OCI-LY7 (cell line): ENCODE data around the gene SALL2. TPM values are rescaled to one million over a fixed set of nuclear protein-coding genes. Genes with fewer than 3 reads are reported as not detected.
"Not testable (repeated sequence)": the region's sequence is repeated elsewhere in the genome, so short reads cannot be mapped to it uniquely, and the experiment has no call there.

ENCODE experiments used
- BruUV-seq: library from RNA; stranded (reverse); fragments of 400-500 nt; replicated peaks from 2 replicates; lab custom pipeline; 2021; lab: Mats Ljungman, UMichigan
- CTCF ChIA-PET: fragments of 300-600 bp; sonication (Branson Sonifier 250); formaldehyde crosslinking; loops from one replicate; lab custom pipeline; 2022; ENCODE audit warnings: antibody characterized with exemption; ENCODE audit not compliant: unreplicated experiment; lab: Charles Lee
- POLR2A ChIA-PET: fragments of 300-600 bp; sonication (Branson Sonifier 250); formaldehyde crosslinking; loops from one replicate; lab custom pipeline; 2022; ENCODE audit warnings: antibody characterized with exemption; lab: Charles Lee
- DNase-seq: peaks from one replicate; pipeline ENCODE4 v3.0.0-alpha.2; 2015; ENCODE audit warnings: low spot score
- H2AFZ ChIP-seq: fragments of 200-600 bp; sonication (generic), shearing (Covaris generic); 2 replicates; pipeline ENCODE4 v1.6.1; 2014; ENCODE audit warnings: mild to moderate bottlenecking, antibody characterized with exemption, low read length, moderate library complexity
- H3K27ac ChIP-seq: fragments of 200-600 bp; sonication (generic); 2 replicates; pipeline ENCODE4 v1.5.1; 2014; ENCODE audit warnings: mixed run types, low read depth, mild to moderate bottlenecking, moderate library complexity, low read length, inconsistent platforms; ENCODE audit not compliant: poor library complexity, severe bottlenecking
- H3K36me3 ChIP-seq: fragments of 200-600 bp; sonication (generic); 2 replicates; pipeline ENCODE4 v1.6.1; 2014; ENCODE audit warnings: mild to moderate bottlenecking, antibody characterized with exemption, low read length, moderate library complexity, mixed read lengths; ENCODE audit not compliant: insufficient read depth
- H3K4me1 ChIP-seq: fragments of 200-600 bp; sonication (generic); 2 replicates; pipeline ENCODE4 v1.5.1; 2014; ENCODE audit warnings: mild to moderate bottlenecking, low read length; ENCODE audit not compliant: insufficient read depth, poor library complexity, severe bottlenecking
- H3K4me2 ChIP-seq: fragments of 200-600 bp; sonication (generic); 2 replicates; pipeline ENCODE4 v1.6.1; 2014; ENCODE audit warnings: mild to moderate bottlenecking, low read length
- H3K4me3 ChIP-seq: fragments of 200-600 bp; sonication (generic); 2 replicates; pipeline ENCODE4 v1.5.1; 2014; ENCODE audit warnings: mild to moderate bottlenecking, low read depth, low read length; ENCODE audit not compliant: poor library complexity, severe bottlenecking
- H3K79me2 ChIP-seq: fragments of 200-600 bp; sonication (generic); 2 replicates; pipeline ENCODE4 v1.6.1; 2016; ENCODE audit warnings: low read depth, mild to moderate bottlenecking, low read length, moderate library complexity, mixed read lengths; ENCODE audit not compliant: insufficient read depth
- H3K9me2 ChIP-seq: fragments of 200-600 bp; sonication (generic); 2 replicates; pipeline ENCODE4 v1.6.1; 2016; ENCODE audit warnings: mild to moderate bottlenecking, low read length, mixed read lengths; ENCODE audit not compliant: insufficient read depth
- H3K9me3 ChIP-seq: fragments of 200-600 bp; sonication (generic); 2 replicates; pipeline ENCODE4 v1.6.1; 2014; ENCODE audit warnings: mild to moderate bottlenecking, mixed run types, low read length, mixed read lengths
- H4K20me1 ChIP-seq: fragments of 200-600 bp; sonication (generic); 2 replicates; pipeline ENCODE4 v1.6.1; 2014; ENCODE audit warnings: mild to moderate bottlenecking, antibody characterized with exemption, low read length, moderate library complexity, mixed read lengths; ENCODE audit not compliant: insufficient read depth
- EZH2phosphoT487 ChIP-seq: fragments of 200-600 bp; sonication (generic); IDR thresholded peaks from 2 replicates; pipeline ENCODE4 v1.6.1; 2018; ENCODE audit warnings: low read depth, borderline replicate concordance, mild to moderate bottlenecking, mixed run types, antibody characterized with exemption, low read length, moderate library complexity, mixed read lengths
- intact Hi-C: fragments of 100-400 bp; cut with micrococcal nuclease; formaldehyde crosslinking; loops from one replicate; pipeline ENCODE4 v1.10.0; 2022; ENCODE audit not compliant: unreplicated experiment
- total RNA-seq, 2 experiments: library from RNA; depleted of rRNA in 1 of 2; stranded (reverse); fragments of >200 nt in 1 of 2; shearing (Covaris generic) in 1 of 2; gene quantifications; 2 replicates each; pipeline ENCODE4 v1.2.3, GENCODE V29; 2014 to 2022
- TF ChIP-seq, protein P1 (sequence below): fragments of 200-600 bp; sonication (generic); conservative IDR thresholded peaks from 2 replicates; pipeline ENCODE4 v1.5.1; 2014; ENCODE audit warnings: mild to moderate bottlenecking, antibody characterized with exemption, low read length, moderate library complexity, mixed read lengths

The SALL2 gene
- total RNA-seq, 2 experiments from 2014 or later = 8.2 to 15.9 TPM

DNA sequence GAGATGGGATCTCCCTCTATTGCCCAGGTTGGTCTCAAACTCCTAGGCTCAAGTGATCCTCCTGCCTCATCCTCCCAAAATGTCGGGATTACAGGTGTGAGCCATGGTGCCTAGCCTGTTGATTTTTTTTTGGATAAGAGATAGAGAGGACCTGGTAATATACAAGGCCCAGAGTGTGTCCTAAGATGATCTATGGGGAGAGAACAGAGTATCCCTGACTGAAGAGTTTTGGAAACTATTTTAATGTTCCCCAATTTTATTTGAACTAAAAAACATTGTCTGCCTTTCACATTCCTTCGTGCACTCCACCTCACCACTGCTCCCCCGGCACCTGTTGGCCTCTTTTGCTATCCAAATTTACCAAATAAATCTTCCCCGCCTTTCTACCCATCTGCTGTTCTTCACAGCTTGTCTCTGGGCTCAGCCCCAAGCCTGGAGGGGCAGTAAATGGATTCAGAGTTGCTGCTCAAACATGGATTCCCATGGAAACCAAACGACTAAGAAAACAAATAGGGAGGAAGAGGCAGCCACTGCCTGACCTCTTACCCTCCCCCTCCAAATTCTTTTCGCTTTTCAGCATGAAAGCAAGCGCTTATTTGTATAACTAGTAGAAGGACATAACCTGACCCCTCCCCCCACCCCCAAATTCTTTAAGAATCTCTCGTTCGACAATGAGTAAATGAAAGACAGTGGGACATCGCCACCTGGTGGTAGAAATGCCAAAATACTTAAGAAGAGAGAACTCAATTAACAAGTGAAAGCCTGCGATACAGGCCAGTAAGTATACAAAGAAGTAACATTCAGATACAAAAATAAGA lies 31.1 kb upstream of the SALL2 start:
- Histone ChIP-seq H3K27ac (no peak overlapping the region), H3K36me3 (no peaks in the 10 kb centered on the region), H3K4me2 (peak overlapping the region; percentile 45), H4K20me1 (no peaks in the 10 kb centered on the region), H3K79me2 (no peaks in the 10 kb centered on the region), H2AFZ (peak overlapping the region; percentile 85), H3K9me3 (no peaks in the 10 kb centered on the region), H3K4me3 (peak overlapping the region; percentile 36), H3K4me1 (peaks cover 6% of the 10 kb centered on the region), H3K9me2 (no peaks in the 10 kb centered on the region)
- ChIA-PET POLR2A (interaction anchor here (0.6 to 2.0 kb wide), 9 partner anchors 13 to 194 kb away, joined by 3 to 8 read pairs (median 4); partner anchors contain the start of genes RAB2B and TOX4), CTCF (interaction anchor here (1.0 kb wide), 2 partner anchors 59 to 62 kb away, joined by 4 to 5 read pairs; no protein-coding TSS in a partner anchor)
- intact Hi-C loops = loop anchor here (1.0 kb wide), 2 partner anchors 59 to 101 kb away; partner anchors contain the start of gene CHD8
- TF ChIP-seq, protein P1, sequence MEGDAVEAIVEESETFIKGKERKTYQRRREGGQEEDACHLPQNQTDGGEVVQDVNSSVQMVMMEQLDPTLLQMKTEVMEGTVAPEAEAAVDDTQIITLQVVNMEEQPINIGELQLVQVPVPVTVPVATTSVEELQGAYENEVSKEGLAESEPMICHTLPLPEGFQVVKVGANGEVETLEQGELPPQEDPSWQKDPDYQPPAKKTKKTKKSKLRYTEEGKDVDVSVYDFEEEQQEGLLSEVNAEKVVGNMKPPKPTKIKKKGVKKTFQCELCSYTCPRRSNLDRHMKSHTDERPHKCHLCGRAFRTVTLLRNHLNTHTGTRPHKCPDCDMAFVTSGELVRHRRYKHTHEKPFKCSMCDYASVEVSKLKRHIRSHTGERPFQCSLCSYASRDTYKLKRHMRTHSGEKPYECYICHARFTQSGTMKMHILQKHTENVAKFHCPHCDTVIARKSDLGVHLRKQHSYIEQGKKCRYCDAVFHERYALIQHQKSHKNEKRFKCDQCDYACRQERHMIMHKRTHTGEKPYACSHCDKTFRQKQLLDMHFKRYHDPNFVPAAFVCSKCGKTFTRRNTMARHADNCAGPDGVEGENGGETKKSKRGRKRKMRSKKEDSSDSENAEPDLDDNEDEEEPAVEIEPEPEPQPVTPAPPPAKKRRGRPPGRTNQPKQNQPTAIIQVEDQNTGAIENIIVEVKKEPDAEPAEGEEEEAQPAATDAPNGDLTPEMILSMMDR = peak; percentile 94
- no peak for TF ChIP-seq EZH2phosphoT487
- BruUV-seq = no TSS peak
- DNase-seq = peak; percentile 90

GRCh38 chr14:21556378-21557083 lies 30.4 kb upstream of the SALL2 start:
- peaks cover 6% of the 10 kb centered on the region for H3K4me1 ChIP-seq

DNA sequence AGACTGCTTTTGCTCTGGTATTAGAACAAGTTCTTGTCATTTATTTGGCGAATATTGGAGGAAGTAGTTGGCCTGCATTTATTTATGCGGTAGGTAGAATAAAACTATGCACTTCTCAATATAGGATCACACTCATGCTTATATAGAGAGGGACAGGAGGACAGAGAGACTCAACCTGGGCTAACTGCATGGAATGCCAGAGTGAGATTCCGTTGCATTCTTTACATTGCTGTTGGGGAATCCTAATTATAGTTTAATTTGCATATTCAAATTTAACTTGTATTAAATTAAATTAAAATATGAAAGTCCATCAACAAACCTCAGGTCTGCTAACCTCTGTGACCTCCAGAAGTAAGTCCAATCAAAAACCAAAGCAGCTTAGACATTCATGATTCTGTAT lies 27.1 kb upstream of the SALL2 start:
- H3K4me1 ChIP-seq = peaks cover 6% of the 10 kb centered on the region
- H3K79me2 ChIP-seq = no peaks in the 10 kb centered on the region
- H4K20me1 ChIP-seq = no peaks in the 10 kb centered on the region
- H3K4me3 ChIP-seq = no peak overlapping the region
- BruUV-seq = no TSS peak
- H3K36me3 ChIP-seq = no peaks in the 10 kb centered on the region
- no peak for DNase-seq
- no peaks in the 10 kb centered on the region for H3K9me2 ChIP-seq
- H3K4me2 ChIP-seq = no peak overlapping the region
- no peaks in the 10 kb centered on the region for H3K9me3 ChIP-seq
- POLR2A ChIA-PET = interaction anchor here (1.8 kb wide), 1 partner anchor 27 kb away, joined by 11 read pairs; the partner anchor contains the start of gene SALL2
- H3K27ac ChIP-seq = no peak overlapping the region
- CTCF ChIA-PET = no interaction called here
- H2AFZ ChIP-seq = no peak overlapping the region
- no peak for TF ChIP-seq EZH2phosphoT487
- TF ChIP-seq, protein P1 = no peak
- intact Hi-C loops = no loop called here

More at GRCh38 chr14:21556378-21557083, 30.4 kb upstream of the SALL2 start:
- no peak for DNase-seq
- no peak for TF ChIP-seq EZH2phosphoT487
- Histone ChIP-seq H2AFZ (peak overlapping the region; percentile 5; the same call in 1 of the 2 replicates), H3K27ac (no peak overlapping the region), H4K20me1 (no peaks in the 10 kb centered on the region), H3K9me3 (no peaks in the 10 kb centered on the region), H3K79me2 (no peaks in the 10 kb centered on the region), H3K9me2 (no peaks in the 10 kb centered on the region), H3K4me3 (no peak overlapping the region), H3K4me2 (no peak overlapping the region), H3K36me3 (no peaks in the 10 kb centered on the region)
- intact Hi-C loops = loop anchor here (1.0 kb wide), 2 partner anchors 58 to 100 kb away; partner anchors contain the start of gene CHD8
- POLR2A ChIA-PET = interaction anchor here (0.6 to 2.0 kb wide), 16 partner anchors 12 to 1886 kb away, joined by 3 to 8 read pairs (median 3); partner anchors contain the start of genes RAB2B and TOX4
- CTCF ChIA-PET = interaction anchor here (1.0 kb wide), 2 partner anchors 58 to 61 kb away, joined by 4 to 5 read pairs; no protein-coding TSS in a partner anchor
- BruUV-seq = no TSS peak

DNA sequence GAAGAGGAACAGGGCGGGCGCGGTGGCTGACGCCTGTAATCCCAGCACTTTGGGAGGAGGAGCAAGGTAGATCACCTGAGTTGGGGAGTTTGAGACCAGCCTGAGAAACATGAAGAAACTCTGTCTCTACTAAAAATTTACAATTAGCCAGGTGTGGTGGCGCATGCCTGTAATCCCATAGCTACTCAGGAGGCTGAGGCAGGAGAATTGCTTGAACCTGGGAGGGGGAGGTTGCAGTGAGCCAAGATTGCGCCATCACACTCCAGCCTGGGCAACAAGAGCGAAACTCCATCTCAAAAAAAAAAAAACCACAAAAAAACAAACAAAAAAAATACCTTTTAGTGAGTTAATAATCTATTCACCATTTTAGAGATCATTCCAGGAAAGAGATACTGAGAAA lies 18.4 kb upstream of the SALL2 start:
- H3K79me2 ChIP-seq, H3K4me2 ChIP-seq, H4K20me1 ChIP-seq, H3K9me2 ChIP-seq, intact Hi-C loops, H2AFZ ChIP-seq, H3K9me3 ChIP-seq, H3K27ac ChIP-seq, BruUV-seq, H3K36me3 ChIP-seq, DNase-seq, H3K4me3 ChIP-seq, CTCF ChIA-PET: not testable (repeated sequence)
- H3K4me1 ChIP-seq = peaks cover 17% of the 10 kb centered on the region
- POLR2A ChIA-PET = interaction anchor here (0.6 kb wide), 1 partner anchor 13 kb away, joined by 5 read pairs; no protein-coding TSS in a partner anchor
